Endometrium (tissue), 2 donors: ENCODE measurements around the gene DRICH1.
"Not testable (repeated sequence)": the region's sequence is repeated elsewhere in the genome, so short reads cannot be mapped to it uniquely, and the experiment has no call there.

Source experiments
- FAIRE-seq: peaks from 2 replicates; lab custom pipeline; 2012; peaks lifted over from hg19 to GRCh38; lab: Jason Lieb, UNC
- donor health status: control.
- donor health status: control.

DRICH1 gene

GRCh38 chr22:23598805-23599518 lies 33.2 kb downstream of the DRICH1 start:
- FAIRE-seq: no peak

GRCh38 chr22:23597576-23598268 lies 34.4 kb downstream of the DRICH1 start:
- FAIRE-seq: not testable (repeated sequence)

GRCh38 chr22:23595904-23596303 lies 36.2 kb downstream of the DRICH1 start:
- not testable (repeated sequence) for FAIRE-seq

- no peak for FAIRE-seq
Observed at GRCh38 chr22:23591846-23592245, 40.3 kb downstream of the DRICH1 start.

GRCh38 chr22:23591201-23591791 lies 40.8 kb downstream of the DRICH1 start:
- no peak for FAIRE-seq

- no peak for FAIRE-seq
Observed at GRCh38 chr22:23583836-23584235, 48.3 kb downstream of the DRICH1 start.

GRCh38 chr22:23583153-23583552 lies 49.0 kb downstream of the DRICH1 start:
- FAIRE-seq: no peak

- FAIRE-seq: no peak
Observed at GRCh38 chr22:23581260-23581650, 50.9 kb downstream of the DRICH1 start.

- no peak for FAIRE-seq
Observed at GRCh38 chr22:23580576-23581259, 51.4 kb downstream of the DRICH1 start.

GRCh38 chr22:23579870-23580575 lies 52.1 kb downstream of the DRICH1 start, which contains the start of gene IGLL1:
IGLL1 (minus strand) TSS chr22:23580290; CDS start chr22:23580190, 100 bp downstream.
- no peak for FAIRE-seq

- FAIRE-seq: no peak
Observed at GRCh38 chr22:23579280-23579679, 52.8 kb downstream of the DRICH1 start.

GRCh38 chr22:23578306-23578705 lies 53.8 kb downstream of the DRICH1 start:
- FAIRE-seq: no peak

- no peak for FAIRE-seq
Observed at GRCh38 chr22:23576681-23577080, 55.4 kb downstream of the DRICH1 start.

GRCh38 chr22:23575601-23576000 lies 56.5 kb downstream of the DRICH1 start:
- no peak for FAIRE-seq

GRCh38 chr22:23574877-23575276 lies 57.2 kb downstream of the DRICH1 start:
- no peak for FAIRE-seq

GRCh38 chr22:23574371-23574811 lies 57.7 kb downstream of the DRICH1 start:
- FAIRE-seq: no peak

- FAIRE-seq: not testable (repeated sequence)
Observed at GRCh38 chr22:23573701-23574235, 58.4 kb downstream of the DRICH1 start.

GRCh38 chr22:23573106-23573505 lies 59.0 kb downstream of the DRICH1 start:
- FAIRE-seq: not testable (repeated sequence)

- no peak for FAIRE-seq
Observed at GRCh38 chr22:23571486-23571885, 60.6 kb downstream of the DRICH1 start.

GRCh38 chr22:23570681-23571080 lies 61.4 kb downstream of the DRICH1 start:
- FAIRE-seq: no peak

GRCh38 chr22:23569716-23570115 lies 62.4 kb downstream of the DRICH1 start:
- FAIRE-seq: no peak

- FAIRE-seq: no peak
Observed at GRCh38 chr22:23569291-23569690, 62.8 kb downstream of the DRICH1 start.
